A673 (cell line): ENCODE results near the gene SMIM44. TPM values are rescaled to one million over a fixed set of nuclear protein-coding genes. Genes with fewer than 3 reads are reported as not detected.

Experiments used
- BruUV-seq: library from RNA; stranded (reverse); fragments of 400-500 nt; replicated peaks from 2 replicates; lab custom pipeline; 2021; lab: Mats Ljungman, UMichigan
- CTCF ChIA-PET: fragments of 300-600 bp; sonication (Branson Sonifier 250); formaldehyde crosslinking; loops from one replicate; lab custom pipeline; 2022; ENCODE audit warnings: antibody characterized with exemption; lab: Charles Lee
- POLR2A ChIA-PET: fragments of 300-600 bp; sonication (Branson Sonifier 250); formaldehyde crosslinking; loops from one replicate; lab custom pipeline; 2022; ENCODE audit warnings: antibody characterized with exemption; ENCODE audit not compliant: low non-redundant PET; lab: Charles Lee
- DNase-seq: peaks from one replicate; pipeline ENCODE4 v3.0.0-alpha.2; 2015; ENCODE audit warnings: low spot score
- H3K27ac ChIP-seq: fragments of 200-600 bp; sonication (generic); 2 replicates; pipeline ENCODE4 v1.5.1; 2016; ENCODE audit warnings: mixed run types, low read depth, mild to moderate bottlenecking, mixed read lengths, antibody characterized with exemption, low read length; ENCODE audit not compliant: poor library complexity, severe bottlenecking
- H3K27me3 ChIP-seq: fragments of 200-600 bp; sonication (generic); replicated peaks from 2 replicates; pipeline ENCODE4 v1.6.1; 2017; ENCODE audit warnings: mixed run types, low read depth, mild to moderate bottlenecking, mixed read lengths, antibody characterized with exemption, low read length; ENCODE audit not compliant: insufficient read depth, poor library complexity
- H3K36me3 ChIP-seq: fragments of 200-600 bp; sonication (generic); 2 replicates; pipeline ENCODE4 v1.6.1; 2016; ENCODE audit warnings: mixed run types, mild to moderate bottlenecking, mixed read lengths, antibody characterized with exemption, low read length; ENCODE audit not compliant: insufficient read depth, poor library complexity, severe bottlenecking
- H3K4me1 ChIP-seq: fragments of 200-600 bp; sonication (generic); 2 replicates; pipeline ENCODE4 v1.6.1; 2017; ENCODE audit warnings: mixed run types, mild to moderate bottlenecking, mixed read lengths, antibody characterized with exemption, low read length; ENCODE audit not compliant: insufficient read depth, poor library complexity, severe bottlenecking
- H3K4me3 ChIP-seq: fragments of 200-600 bp; sonication (generic); 2 replicates; pipeline ENCODE4 v1.5.1; 2016; ENCODE audit warnings: low read depth, mixed run types, mild to moderate bottlenecking, mixed read lengths, low read length; ENCODE audit not compliant: poor library complexity, severe bottlenecking
- H3K9me3 ChIP-seq: fragments of 200-600 bp; sonication (generic); 2 replicates; pipeline ENCODE4 v1.6.1; 2016; ENCODE audit warnings: mixed run types, low read depth, mild to moderate bottlenecking, mixed read lengths, antibody characterized with exemption, low read length; ENCODE audit not compliant: poor library complexity, severe bottlenecking
- CTCF ChIP-seq: fragments of 300-800, 200-600 bp; sonication (generic); conservative IDR thresholded peaks from 2 replicates; pipeline ENCODE4 v1.5.1; 2017; ENCODE audit warnings: low read depth, mild to moderate bottlenecking, antibody characterized with exemption, low read length, moderate library complexity, mixed read lengths
- EZH2 ChIP-seq: fragments of 200-600 bp; sonication (generic); IDR thresholded peaks from 2 replicates; pipeline ENCODE4 v1.6.1; 2017; ENCODE audit warnings: borderline replicate concordance, low read depth, mild to moderate bottlenecking, mixed read lengths, antibody characterized with exemption, low read length; ENCODE audit not compliant: poor library complexity, severe bottlenecking
- intact Hi-C: fragments of 100-400 bp; cut with micrococcal nuclease; formaldehyde crosslinking; loops from one replicate; pipeline ENCODE4 v1.10.0; 2022; ENCODE audit not compliant: unreplicated experiment
- total RNA-seq: library from RNA; stranded (reverse); gene quantifications from 2 replicates; pipeline ENCODE4 v1.2.3, GENCODE V29; 2021

Gene SMIM44
- total RNA-seq, 1 experiment from 2014 or later, result not detected

GRCh38 chr19:3464587-3465235 lies 18.5 kb downstream of the SMIM44 start:
- TF ChIP-seq CTCF (no peak), EZH2 (no peak)
- H3K4me1 ChIP-seq, result no peaks in the 10 kb centered on the region
- ChIA-PET POLR2A (interaction anchor here (0.7 kb wide), 1 partner anchor 25 kb away, joined by 15 read pairs; no protein-coding TSS in a partner anchor), CTCF (interaction anchor here (0.7 kb wide), 1 partner anchor 21 kb away, joined by 9 read pairs; no protein-coding TSS in a partner anchor)
- BruUV-seq, result no TSS peak
- no peaks in the 10 kb centered on the region for H3K9me3 ChIP-seq
- H3K4me3 ChIP-seq, result no peak overlapping the region
- H3K27ac ChIP-seq, result no peak overlapping the region
- intact Hi-C loops, result no loop called here
- DNase-seq, result no peak
- peaks cover 3% of the 10 kb centered on the region for H3K27me3 ChIP-seq
- H3K36me3 ChIP-seq, result peaks cover 5% of the 10 kb centered on the region

- Histone ChIP-seq H3K9me3 (no peaks in the 10 kb centered on the region), H3K4me3 (no peak overlapping the region), H3K4me1 (no peaks in the 10 kb centered on the region), H3K27me3 (no peaks in the 10 kb centered on the region), H3K27ac (no peak overlapping the region), H3K36me3 (peaks cover 5% of the 10 kb centered on the region)
- POLR2A ChIA-PET, result no interaction called here
- BruUV-seq, result no TSS peak
- intact Hi-C loops, result no loop called here
- DNase-seq, result no peak
- CTCF ChIA-PET, result no interaction called here
- TF ChIP-seq CTCF (no peak), EZH2 (no peak)
Observed at GRCh38 chr19:3463714-3464586, 19.3 kb downstream of the SMIM44 start.

- CTCF ChIA-PET, result no interaction called here
- Histone ChIP-seq H3K27me3 (no peaks in the 10 kb centered on the region), H3K4me1 (no peaks in the 10 kb centered on the region), H3K36me3 (peaks cover 5% of the 10 kb centered on the region), H3K4me3 (no peak overlapping the region), H3K27ac (no peak overlapping the region), H3K9me3 (no peaks in the 10 kb centered on the region)
- no peak for DNase-seq
- POLR2A ChIA-PET, result no interaction called here
- TSS peak; percentile 64 for BruUV-seq
- TF ChIP-seq EZH2, result no peak
- TF ChIP-seq CTCF, result no peak
- intact Hi-C loops, result no loop called here
Observed at GRCh38 chr19:3462991-3463713, 20.1 kb downstream of the SMIM44 start.
